Upper lobe of left lung (tissue), 6 donors: Measurements from ENCODE around the gene RYR3. TPM values are rescaled to one million over a fixed set of nuclear protein-coding genes. Genes with fewer than 3 reads are reported as not detected.

ENCODE experiments used
- ATAC-seq, 2 donors: fragments of 200-7000 bp; cut with Tn5 transposase; one replicate each; pipeline ENCODE4 v1.9.1; 2022; ENCODE audit warnings: mild to moderate bottlenecking in 2 of 2, moderate library complexity in 2 of 2; ENCODE audit not compliant: low FRiP score in 2 of 2
- DNase-seq, 2 donors: peaks; one replicate each; pipeline ENCODE4 v3.0.0-alpha.2; 2019 to 2020
- H3K27ac ChIP-seq, 4 donors: fragments of 200-600 bp; sonication (generic); one replicate each; pipeline ENCODE4 v1.5.1; 2016 to 2019
- H3K27me3 ChIP-seq, 4 donors: fragments of 200-600 bp; sonication (generic); one replicate each; pipeline ENCODE4 v1.5.1; 2017 to 2019
- H3K36me3 ChIP-seq, 4 donors: fragments of 200-600 bp; sonication (generic); one replicate each; pipeline ENCODE4 v1.5.1; 2016 to 2019
- H3K4me1 ChIP-seq, 4 donors: fragments of 200-600 bp; sonication (generic); one replicate each; pipeline ENCODE4 v1.5.1; 2018 to 2019
- H3K4me3 ChIP-seq, 4 donors: fragments of 200-600 bp; sonication (generic); one replicate each; pipeline ENCODE4 v1.5.1; 2017 to 2019; ENCODE audit warnings: mild to moderate bottlenecking in 2 of 4, moderate library complexity in 1 of 4
- H3K9me3 ChIP-seq, 4 donors: fragments of 200-600 bp; sonication (generic); one replicate each; pipeline ENCODE4 v1.5.1; 2018 to 2019
- EP300 ChIP-seq, 4 donors: sonication (generic); formaldehyde crosslinking; IDR thresholded peaks; one replicate each; pipeline ENCODE4 v1.5.1; 2017; ENCODE audit warnings: antibody characterized with exemption in 4 of 4, control low read depth in 2 of 4
- POLR2A ChIP-seq, 4 donors: fragments of 450-650 bp; IDR thresholded peaks; one replicate each; pipeline ENCODE4 v1.5.1; 2016 to 2017; ENCODE audit warnings: antibody characterized with exemption in 4 of 4, mild to moderate bottlenecking in 2 of 4
- POLR2AphosphoS5 ChIP-seq, 2 donors: sonication (generic); formaldehyde crosslinking; IDR thresholded peaks; one replicate each; pipeline ENCODE4 v1.5.1; 2017; ENCODE audit warnings: antibody characterized with exemption in 2 of 2
- WGBS, 2 donors: methylation state at CpG; one replicate each; pipeline ENCODE4 v1.1.5; 2017 to 2018; 5-methylcytosine and 5-hydroxymethylcytosine counted together
- total RNA-seq, 6 donors: library from RNA; depleted of rRNA in 4 of 6; stranded (reverse); fragments of >200 nt in 4 of 6; gene quantifications; one replicate each; pipeline versions ENCODE4 v1.1.0 to v1.2.1, GENCODE V29; 2016 to 2021
- TF ChIP-seq, protein P1 (sequence below), 6 experiments: fragments of 450-650 bp in 4 of 6; fragments of 200-600 bp in 2 of 6; sonication (generic) in 2 of 6; IDR thresholded peaks; one replicate each; pipeline ENCODE4 v1.5.1; 2016 to 2019; ENCODE audit warnings: antibody characterized with exemption in 6 of 6
- donor health status: DM: no; HTN: no; CAD: no; lungs with moderate emphysema.
- donor health status: DM: no; HTN: yes; CAD: no; lungs with severe emphysema.

RYR3 gene
- total RNA-seq, 6 donors from 2014 or later = under 0.01 to 0.34 (median 0.15) TPM

DNA sequence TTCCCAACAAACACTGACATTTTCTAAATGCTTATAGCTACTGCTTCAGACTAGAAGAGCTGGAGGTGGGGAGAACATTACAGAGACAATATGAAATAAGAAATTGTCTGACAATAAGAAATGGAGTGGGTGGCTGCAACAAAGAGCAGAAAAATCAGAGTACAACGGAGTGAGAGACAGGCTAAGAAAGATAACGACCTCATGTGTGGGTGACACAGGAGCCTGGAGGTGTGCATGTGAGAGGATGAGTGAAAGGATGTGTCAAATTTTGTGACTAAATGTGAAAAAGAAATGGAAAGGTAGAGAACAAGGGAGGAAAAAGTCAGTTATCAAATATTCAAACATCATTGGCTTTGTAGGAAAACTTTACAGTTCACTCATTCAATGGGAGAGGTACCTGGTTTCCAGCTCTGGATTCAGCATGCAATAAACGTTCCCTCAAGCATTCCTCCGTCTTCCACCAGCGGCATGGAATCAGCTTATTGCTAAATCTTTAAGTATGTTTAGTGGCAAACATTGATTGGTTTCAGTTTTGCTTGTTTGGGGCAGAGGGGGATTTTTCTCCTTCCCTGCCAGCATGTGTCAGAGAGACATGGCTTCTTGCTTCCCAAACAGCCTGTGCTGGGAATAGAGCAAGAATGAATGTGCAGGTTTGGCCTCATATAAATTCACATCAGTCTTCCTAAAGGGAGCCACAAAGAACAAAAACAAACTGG is 553.8 kb downstream of the RYR3 start:
- ATAC-seq (no peak), DNase-seq (no peak)
- peaks cover 0 to 5% (median 0%) of the 10 kb centered on the region in 4 donors for H3K4me1 ChIP-seq
- H3K27me3 ChIP-seq = no peaks in the 10 kb centered on the region
- 84 to 85% methylated on average over 5 of the region's 5 CpGs for WGBS, 2 donors
- TF ChIP-seq, protein P1, sequence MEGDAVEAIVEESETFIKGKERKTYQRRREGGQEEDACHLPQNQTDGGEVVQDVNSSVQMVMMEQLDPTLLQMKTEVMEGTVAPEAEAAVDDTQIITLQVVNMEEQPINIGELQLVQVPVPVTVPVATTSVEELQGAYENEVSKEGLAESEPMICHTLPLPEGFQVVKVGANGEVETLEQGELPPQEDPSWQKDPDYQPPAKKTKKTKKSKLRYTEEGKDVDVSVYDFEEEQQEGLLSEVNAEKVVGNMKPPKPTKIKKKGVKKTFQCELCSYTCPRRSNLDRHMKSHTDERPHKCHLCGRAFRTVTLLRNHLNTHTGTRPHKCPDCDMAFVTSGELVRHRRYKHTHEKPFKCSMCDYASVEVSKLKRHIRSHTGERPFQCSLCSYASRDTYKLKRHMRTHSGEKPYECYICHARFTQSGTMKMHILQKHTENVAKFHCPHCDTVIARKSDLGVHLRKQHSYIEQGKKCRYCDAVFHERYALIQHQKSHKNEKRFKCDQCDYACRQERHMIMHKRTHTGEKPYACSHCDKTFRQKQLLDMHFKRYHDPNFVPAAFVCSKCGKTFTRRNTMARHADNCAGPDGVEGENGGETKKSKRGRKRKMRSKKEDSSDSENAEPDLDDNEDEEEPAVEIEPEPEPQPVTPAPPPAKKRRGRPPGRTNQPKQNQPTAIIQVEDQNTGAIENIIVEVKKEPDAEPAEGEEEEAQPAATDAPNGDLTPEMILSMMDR (IDR thresholded peaks at IDR 0.05) = no peak
- TF ChIP-seq EP300 (IDR thresholded peaks at IDR 0.05) = no peak
- TF ChIP-seq POLR2AphosphoS5 (IDR thresholded peaks at IDR 0.05) = no peak
- TF ChIP-seq POLR2A (IDR thresholded peaks at IDR 0.05) = no peak
- H3K4me3 ChIP-seq = no peak overlapping the region
- no peaks in the 10 kb centered on the region for H3K9me3 ChIP-seq
- H3K36me3 ChIP-seq = peaks cover 0 to 10% (median 0%) of the 10 kb centered on the region in 4 donors
- H3K27ac ChIP-seq = no peak overlapping the region

DNA sequence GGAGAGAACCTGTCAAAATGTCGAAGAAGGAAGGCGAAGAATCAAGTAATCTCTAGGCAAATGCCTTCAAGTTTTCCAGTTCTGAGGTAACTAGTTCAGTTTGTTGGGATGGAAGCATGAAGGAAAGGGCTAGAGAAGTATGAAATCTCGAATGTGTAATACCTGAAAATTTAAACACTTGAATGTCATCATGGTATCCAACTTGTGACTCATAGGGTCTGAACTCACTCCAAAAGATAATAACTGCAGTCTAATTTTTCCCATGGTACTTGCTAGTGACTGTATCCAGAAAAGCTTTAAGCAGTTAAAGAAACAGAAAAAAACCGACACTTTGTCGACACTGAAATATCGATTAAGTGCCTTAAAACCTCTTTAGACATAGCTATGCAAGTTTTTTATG is 554.6 kb downstream of the RYR3 start:
- no peak for TF ChIP-seq POLR2A (IDR thresholded peaks at IDR 0.05)
- TF ChIP-seq, protein P1 (IDR thresholded peaks at IDR 0.05) = no peak
- 83 to 87% methylated on average over 6 of the region's 6 CpGs for WGBS, 2 donors
- no peak for DNase-seq

DNA sequence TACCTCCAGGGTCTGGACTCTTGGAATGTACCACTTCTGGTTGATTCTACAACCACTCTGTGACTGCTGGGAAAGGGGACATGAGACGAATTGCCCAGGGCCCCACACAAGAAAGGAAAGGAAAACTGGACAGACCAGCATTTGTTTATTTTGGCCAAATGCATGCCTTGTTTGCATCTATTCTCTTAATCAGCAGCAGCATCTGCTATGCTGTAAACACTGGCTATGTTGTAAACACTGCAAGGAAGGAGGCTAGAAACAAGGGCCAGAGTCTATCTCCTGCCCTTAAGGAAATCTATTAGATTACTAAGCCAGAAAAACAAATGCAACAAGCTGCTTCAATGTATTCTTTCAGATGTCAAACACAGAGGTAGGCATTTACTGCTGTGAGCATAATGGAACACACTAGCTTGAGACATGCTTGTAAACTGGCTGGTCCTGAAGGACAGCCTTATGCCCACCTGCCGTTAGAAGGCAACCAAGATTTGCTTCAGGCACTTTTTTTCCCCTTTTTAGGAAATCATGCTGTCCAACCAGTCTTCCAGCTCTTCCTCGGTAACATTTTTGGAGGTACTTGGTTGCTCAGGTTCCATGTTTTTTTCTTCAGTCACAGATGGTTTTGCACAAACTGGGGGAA is 555.5 kb downstream of the RYR3 start:
- TF ChIP-seq, protein P1 (IDR thresholded peaks at IDR 0.05) = no peak
- peak in 1 of 2 donors; percentile 29 for TF ChIP-seq POLR2AphosphoS5 (IDR thresholded peaks at IDR 0.05)
- TF ChIP-seq EP300 (IDR thresholded peaks at IDR 0.05) = peak in 1 of 4 donors; percentile 30
- TF ChIP-seq POLR2A (IDR thresholded peaks at IDR 0.05) = no peak
- H3K4me3 ChIP-seq = no peak overlapping the region
- no peaks in the 10 kb centered on the region for H3K9me3 ChIP-seq
- H3K27me3 ChIP-seq = no peaks in the 10 kb centered on the region
- peaks cover 0 to 5% (median 0%) of the 10 kb centered on the region in 4 donors for H3K4me1 ChIP-seq
- H3K36me3 ChIP-seq = peaks cover 0 to 10% (median 0%) of the 10 kb centered on the region in 4 donors
- no peak overlapping the region for H3K27ac ChIP-seq
- WGBS, 2 donors = 46 to 68% methylated on average over 3 of the region's 3 CpGs
- no peak for DNase-seq
- no peak for ATAC-seq

More for the DNA sequence above, 554.6 kb downstream of the RYR3 start:
- Histone ChIP-seq H3K4me3 (no peak overlapping the region), H3K36me3 (peaks cover 0 to 10% (median 0%) of the 10 kb centered on the region in 4 donors), H3K9me3 (no peaks in the 10 kb centered on the region), H3K4me1 (peaks cover 0 to 5% (median 0%) of the 10 kb centered on the region in 4 donors), H3K27me3 (no peaks in the 10 kb centered on the region), H3K27ac (no peak overlapping the region)
- ATAC-seq = no peak

- H3K9me3 ChIP-seq = no peaks in the 10 kb centered on the region
- no peak overlapping the region for H3K4me3 ChIP-seq
- no peak overlapping the region for H3K27ac ChIP-seq
- H3K4me1 ChIP-seq = peaks cover 0 to under 1% (median 0%) of the 10 kb centered on the region in 4 donors
- H3K27me3 ChIP-seq = no peaks in the 10 kb centered on the region
- H3K36me3 ChIP-seq = peaks cover 0 to 3% (median 0%) of the 10 kb centered on the region in 4 donors
- no peak for TF ChIP-seq EP300 (IDR thresholded peaks at IDR 0.05)
- TF ChIP-seq POLR2A (IDR thresholded peaks at IDR 0.05) = no peak
- TF ChIP-seq POLR2AphosphoS5 (IDR thresholded peaks at IDR 0.05) = no peak
- TF ChIP-seq, protein P1 (IDR thresholded peaks at IDR 0.05) = no peak
- WGBS, 2 donors = 76 to 92% methylated on average over 2 of the region's 2 CpGs
- DNase-seq = no peak
- ATAC-seq = no peak
These were observed 561.2 kb downstream of the RYR3 start for GRCh38 chr15:33871980-33872379.
